NCI-H146 (cell line): Measurements from ENCODE around the gene SEMA6C.
"Not testable (repeated sequence)": the region's sequence is repeated elsewhere in the genome, so short reads cannot be mapped to it uniquely, and the experiment has no call there.

Source experiments
- DNase-seq: peaks from one replicate; lab custom pipeline; 2025; lab: John Stamatoyannopoulos, UW

Gene SEMA6C, protein sequence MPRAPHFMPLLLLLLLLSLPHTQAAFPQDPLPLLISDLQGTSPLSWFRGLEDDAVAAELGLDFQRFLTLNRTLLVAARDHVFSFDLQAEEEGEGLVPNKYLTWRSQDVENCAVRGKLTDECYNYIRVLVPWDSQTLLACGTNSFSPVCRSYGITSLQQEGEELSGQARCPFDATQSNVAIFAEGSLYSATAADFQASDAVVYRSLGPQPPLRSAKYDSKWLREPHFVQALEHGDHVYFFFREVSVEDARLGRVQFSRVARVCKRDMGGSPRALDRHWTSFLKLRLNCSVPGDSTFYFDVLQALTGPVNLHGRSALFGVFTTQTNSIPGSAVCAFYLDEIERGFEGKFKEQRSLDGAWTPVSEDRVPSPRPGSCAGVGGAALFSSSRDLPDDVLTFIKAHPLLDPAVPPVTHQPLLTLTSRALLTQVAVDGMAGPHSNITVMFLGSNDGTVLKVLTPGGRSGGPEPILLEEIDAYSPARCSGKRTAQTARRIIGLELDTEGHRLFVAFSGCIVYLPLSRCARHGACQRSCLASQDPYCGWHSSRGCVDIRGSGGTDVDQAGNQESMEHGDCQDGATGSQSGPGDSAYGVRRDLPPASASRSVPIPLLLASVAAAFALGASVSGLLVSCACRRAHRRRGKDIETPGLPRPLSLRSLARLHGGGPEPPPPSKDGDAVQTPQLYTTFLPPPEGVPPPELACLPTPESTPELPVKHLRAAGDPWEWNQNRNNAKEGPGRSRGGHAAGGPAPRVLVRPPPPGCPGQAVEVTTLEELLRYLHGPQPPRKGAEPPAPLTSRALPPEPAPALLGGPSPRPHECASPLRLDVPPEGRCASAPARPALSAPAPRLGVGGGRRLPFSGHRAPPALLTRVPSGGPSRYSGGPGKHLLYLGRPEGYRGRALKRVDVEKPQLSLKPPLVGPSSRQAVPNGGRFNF

DNA sequence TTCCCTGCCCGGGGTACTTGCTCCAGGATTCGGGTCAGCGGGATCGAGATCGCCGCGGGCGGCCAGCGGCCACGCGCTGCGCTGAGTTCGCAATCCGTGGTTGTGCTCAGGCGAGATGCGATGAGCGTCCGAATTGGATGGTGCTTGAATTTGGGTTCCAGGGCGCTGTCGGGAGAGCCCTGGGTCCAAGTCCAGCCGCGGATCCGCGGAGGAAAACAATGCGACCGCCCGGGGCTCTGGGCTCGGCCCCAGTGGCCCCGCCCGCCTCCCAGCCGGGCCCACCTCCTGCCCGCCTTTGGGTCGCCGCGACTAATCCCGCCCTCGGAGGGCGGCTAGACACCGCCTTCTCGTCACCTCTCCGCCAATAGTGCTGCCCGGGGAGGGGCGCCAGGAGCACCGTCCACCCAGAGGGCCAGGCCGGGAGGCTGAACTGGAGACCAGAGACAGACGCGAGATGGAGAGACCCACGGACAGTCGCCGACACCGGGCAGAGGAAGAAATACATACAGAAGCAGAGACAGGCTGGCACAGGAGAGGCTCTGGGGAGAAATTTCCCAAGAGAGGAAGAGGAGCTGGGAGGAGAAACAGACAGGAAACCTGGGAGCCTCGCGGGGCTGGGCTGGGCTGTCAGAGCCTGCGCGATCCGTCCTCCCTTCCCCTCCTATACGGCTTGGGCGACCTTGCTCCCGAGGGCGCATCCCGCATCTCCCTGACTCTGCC is at the start of gene SEMA6C:
Gene SEMA6C, minus strand, starts transcription at position 220 of the 720 bp plus-strand sequence. CDS start 4,010 bp downstream, outside the sequence.
- DNase-seq = peak; percentile 92

DNA sequence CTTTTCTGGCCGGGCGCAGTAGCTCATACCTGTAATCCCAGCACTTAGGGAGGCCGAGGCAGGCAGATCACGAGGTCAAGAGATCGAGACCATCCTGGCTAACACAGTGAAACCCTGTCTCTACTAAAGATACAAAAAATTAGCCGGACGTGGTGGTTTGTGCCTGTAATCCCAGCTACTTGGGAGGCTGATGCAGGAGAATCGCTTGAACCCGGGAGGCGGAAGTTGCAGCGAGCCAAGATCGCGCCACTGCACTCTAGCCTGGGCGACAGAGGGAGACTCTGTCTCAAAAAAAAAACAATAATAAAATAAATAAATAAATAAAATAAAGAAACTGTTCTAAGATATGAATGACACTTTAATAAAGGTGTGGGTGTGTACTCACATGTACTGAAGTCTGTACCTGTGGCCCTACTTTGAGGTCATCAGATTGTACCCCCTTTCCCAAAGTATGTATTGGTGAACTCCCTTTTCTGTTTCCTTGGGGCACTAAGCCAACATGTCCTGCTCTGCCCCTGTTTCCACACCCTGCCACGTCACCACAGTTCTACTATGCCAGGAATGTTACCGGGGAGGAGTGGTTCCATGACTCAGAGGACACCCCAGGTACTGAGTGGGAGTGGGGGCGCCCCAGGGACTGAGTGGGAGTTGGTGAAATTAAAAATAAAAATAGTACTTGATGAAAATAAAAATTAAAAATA is 48.6 kb upstream of the SEMA6C start:
- DNase-seq = not testable (repeated sequence)

DNA sequence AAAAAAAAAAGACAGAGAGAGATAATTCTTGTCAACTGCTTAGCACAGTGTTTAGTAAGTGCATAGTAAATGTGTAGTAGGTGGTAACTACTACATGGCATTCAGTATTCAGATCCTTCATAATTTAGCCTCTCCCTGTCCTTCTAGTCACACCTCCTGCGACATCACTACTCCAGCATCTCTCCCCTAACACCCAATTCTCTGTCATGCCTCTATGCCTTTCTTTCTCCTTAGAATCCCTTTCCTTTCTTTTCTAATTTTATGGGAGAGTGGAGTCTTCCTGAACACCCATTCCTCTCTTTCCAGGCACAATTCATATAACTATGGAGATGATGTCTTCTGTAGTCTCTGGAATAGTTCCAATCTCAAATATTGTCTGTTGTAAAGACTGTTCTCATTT is 47.4 kb upstream of the SEMA6C start:
- DNase-seq = no peak

DNA sequence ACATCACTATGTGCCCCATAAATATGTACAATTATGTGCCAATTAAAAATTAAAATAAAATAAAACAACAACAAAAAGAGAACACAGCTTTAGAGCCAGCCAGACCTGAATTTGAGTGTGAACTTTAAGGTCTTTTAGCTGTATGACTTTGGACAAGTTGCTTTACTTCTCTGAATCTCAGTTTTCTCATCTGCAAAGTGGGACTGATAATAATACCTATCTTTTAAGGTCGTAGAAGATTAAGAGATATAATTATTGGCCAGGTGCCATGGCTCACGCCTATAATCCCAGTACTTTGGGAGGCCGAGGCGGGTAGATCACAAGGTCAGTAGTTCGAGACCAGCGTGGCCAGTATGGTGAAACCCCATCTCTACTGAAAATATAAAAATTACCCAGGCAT is 46.9 kb upstream of the SEMA6C start:
- DNase-seq = no peak

DNA sequence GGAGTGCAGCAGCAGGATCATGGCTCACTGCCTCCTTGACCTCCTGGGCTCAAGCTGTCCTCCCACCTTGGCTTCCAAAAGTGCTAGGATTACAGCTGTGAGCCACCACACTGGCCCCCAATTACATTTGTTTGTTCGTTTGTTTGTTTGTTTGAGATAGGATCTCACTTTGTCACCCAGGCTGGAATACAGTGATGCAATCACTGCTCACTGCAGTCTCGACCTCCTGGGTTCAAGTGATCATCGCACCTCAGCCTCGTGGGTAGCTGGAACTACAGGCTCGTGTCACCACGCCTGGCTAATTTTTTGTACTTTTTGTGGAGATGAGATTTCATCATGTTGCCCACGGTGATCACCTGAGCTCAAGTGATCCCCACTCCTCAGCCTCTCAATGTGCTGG is 45.6 kb upstream of the SEMA6C start:
- no peak for DNase-seq

DNA sequence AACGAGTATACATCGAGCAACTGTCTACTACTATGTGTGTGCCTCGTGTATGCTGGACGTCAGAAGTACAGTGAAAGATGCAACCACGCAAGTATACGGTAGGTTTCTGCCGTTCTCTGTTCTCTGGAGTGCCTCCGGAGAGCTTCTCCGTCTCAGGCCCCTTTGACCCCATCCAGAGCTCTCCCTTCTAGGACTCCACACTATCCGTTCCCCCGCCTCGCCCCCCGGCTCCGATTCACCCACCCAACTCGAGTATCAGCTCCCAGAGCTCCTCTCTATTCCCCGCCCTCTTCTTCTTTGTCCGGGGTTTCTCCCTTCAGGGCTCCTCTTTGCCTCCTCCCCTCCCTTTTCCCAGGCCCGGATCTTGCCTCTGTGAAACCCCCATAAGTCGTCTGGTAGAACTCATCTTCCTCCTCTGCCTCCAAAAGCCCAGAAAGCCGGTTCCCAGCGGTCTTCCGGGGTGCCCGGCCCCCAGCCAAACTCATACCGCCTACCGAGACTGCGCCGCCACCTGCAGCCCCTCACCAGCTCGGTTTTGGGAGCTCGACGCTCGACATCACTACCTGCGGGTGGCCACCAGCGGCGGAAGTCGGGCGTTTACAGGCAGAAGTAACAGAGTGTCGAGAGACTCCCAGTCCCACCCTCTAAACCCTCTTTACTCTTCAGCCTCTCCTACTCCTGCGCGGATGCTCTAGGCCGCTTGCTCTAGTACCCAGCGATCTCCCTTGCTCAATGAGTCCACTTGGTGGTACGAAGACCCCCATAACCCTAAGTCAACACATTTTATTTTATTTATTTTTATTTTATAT is 43.4 kb upstream of the SEMA6C start, which contains the start of gene VPS72:
Gene VPS72, minus strand, starts transcription at position 561 of the 809 bp plus-strand sequence. Its CDS starts 76 bp downstream, at position 485.
- peak; percentile 91 for DNase-seq

DNA sequence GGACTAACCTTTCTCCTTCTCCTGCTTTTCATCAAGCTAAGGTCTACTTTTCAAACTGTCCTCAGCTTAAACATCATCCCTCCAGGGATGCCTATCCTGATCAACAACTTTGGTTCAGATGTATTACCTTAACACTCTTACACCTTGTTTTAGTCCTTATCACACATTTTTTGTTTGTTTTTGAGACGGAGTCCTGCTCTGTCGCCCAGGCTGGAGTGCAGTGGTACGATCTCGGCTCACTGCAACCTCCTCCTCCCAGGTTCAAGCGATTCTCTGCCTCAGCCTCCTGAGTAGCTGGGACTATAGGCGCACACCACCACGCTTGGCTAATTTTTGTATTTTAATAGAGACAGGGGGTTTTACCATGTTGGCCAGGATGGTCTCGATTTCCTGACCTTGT is 42.2 kb upstream of the SEMA6C start:
- DNase-seq = not testable (repeated sequence)

DNA sequence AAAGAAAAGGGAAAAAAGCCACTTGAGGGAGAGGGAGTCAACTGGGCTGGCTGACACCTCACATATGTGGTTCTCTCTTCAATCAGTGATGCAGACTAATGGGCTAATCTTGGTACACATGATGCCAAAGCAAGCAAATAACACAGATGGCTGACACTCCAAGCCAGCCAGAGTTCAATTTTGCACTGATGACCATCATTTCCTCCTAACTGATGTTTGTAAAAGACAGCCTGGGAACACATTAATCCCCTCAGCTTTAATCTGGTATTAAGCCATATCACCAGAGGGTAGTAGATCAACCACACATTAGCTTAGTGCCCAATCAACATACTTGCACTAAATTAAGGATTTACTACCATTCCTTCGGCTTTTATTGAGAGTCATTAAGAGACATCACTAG is 40.8 kb upstream of the SEMA6C start:
- DNase-seq = no peak

DNA sequence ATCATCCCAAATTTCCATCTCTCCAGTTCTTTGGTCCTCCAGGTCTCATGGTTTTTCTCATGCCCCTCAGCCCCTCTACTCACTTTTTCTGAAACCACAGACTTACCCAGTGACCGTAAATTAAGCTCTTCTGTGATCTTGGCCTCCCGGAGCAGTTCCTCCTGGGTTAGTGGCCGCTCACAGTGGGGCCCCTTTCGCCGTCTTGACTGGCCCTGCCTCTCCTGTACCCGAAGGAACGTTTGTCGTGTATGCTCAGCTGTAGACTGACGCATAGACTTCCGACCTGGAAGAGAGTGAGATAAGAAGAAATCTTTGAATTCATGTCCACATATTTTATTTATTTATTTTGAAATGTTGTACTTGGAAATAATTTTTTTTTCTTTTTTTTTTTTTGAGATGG is 37.8 kb upstream of the SEMA6C start:
- no peak for DNase-seq

DNA sequence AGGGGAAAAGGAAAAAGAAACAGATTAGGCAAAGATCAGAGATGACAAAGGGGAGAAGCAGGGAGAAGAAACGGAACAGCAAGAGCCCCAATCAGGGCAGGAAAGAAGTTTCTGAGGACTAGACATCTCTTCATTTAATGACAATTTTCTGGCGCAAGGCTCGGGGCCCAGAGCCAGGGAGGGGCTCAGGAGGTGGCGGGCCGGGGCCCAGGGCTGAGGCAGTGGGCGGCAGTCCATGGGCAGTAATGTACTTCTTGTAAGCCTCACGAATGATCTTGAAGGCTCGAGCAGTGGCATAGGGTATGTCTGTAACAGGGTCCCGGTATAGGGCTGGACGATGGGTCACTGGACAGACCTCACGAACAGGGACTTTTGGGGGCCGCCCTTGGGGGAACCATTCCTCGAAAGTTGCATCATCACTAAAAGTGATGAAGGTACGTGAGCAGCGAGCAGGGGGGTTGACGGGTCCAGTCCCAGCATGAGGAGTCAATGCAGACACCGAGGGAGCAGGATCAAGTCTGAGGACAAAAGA is 30.1 kb upstream of the SEMA6C start:
- DNase-seq = no peak

DNA sequence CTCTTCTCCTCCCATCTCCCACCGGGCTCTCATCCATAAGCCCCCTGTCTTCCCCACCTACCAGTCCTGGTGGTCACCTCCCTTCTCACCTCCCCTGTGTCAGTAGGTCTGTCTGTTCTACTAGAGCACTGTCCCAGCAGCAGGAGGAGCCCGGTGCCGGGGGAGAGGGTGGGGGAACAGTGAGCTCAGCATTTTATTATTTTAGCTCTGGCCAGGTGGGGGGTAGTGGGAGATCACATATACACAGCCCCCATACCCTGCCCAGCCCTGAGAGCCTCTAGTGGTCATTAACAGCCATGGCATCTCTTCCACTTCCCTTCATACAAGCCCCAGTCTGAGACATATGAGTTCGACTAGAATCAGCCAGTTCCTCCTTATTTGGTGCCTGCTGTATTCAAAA is 29.4 kb upstream of the SEMA6C start, which contains the start of gene TMOD4:
Gene TMOD4, minus strand, starts transcription at position 119 of the 400 bp plus-strand sequence. CDS start 1,106 bp downstream, outside the sequence.
- DNase-seq = no peak

DNA sequence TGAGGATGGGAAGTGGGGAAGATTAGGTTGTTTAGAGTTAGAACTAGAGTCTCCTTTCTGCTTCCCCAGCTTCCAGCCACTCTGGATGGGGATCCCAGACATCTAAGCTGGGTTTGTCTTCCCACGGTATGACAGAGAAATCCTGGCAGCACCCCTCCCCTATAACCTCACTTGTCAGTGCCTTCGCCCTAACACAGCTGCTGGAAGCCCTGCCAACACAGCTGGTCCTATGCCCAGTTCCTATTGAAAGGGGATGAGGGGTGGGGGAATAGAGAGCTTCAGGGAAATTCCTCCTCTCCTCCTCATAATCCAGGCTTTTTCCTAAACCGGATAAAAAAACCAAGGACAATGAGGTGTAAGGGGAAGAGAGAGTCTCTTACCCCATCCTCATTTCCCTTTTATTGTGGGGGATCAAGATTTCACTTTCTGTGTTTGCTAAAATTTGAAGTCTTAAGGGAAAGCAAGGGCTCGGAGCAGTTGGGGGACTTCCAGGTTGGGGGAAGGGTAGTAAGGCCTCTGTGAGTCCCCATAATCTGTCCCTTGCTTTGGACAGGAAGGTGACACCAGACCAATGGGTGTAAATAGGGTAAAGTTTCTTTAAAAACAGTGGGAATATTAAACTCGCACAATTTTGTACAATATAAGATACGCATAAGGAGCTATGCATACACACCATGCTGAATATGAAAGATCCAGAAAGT is 28.8 kb upstream of the SEMA6C start:
- DNase-seq = no peak

DNA sequence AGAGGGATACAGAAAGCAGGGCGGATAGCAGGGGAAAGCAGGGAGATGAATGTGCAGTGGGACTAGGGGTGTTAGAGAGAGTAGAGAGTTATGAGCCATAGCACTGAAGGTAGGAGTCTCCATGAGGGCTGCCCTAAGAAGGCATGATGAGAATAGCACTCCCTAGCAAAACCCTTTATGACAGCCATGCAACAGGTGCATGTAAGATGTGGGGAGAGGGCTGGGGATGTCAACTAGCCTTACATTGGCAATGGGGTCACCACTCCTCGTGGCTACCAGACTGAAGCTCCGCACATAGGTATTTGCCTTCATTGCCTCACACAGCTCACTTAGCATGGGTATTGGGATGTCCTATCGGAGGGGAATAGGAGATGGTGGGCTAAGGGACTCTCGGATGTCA is 24.8 kb upstream of the SEMA6C start:
- no peak for DNase-seq

DNA sequence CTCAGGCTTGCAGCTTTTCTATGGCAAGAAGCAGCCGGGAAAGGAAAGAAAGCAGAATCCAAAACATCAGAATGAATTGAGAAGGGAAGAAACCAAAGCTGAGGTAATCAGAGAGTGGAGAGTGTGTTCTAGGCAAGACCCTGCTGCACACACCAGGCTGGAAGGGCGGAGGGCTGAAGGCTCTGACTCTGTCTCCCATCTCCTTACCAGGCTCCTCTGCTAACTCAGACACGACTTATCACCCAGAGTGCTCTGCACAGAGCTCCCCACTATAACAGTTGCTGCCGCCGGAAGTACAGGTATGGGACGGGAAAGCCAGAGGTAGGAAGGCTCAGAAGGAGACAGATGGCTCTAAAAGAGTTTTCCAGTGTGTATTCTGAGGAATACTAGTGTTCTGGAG is 20.7 kb upstream of the SEMA6C start:
- no peak for DNase-seq

DNA sequence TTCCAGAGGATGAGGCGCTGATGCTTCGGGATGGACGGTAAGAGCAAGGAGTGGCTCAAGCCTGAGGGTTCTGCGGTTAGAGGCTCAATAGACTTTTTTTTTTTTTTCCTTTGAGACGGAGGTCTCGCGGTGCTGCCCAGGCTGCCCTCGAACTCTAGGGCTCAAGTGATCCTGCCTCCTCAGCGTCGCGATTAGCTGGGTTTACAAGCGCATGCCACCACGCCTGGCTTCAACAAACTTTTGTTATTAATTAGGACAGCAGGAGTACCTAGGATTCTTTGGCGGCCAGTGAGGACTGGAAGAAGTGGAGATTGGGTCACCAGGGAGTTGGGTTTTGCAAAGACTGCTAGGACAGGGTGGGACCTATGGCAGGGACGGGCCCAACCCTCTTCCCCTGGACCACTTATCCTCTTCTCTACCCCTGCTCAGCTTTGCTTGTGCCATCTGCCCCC is 20.1 kb upstream of the SEMA6C start:
- peak; percentile 42 for DNase-seq

DNA sequence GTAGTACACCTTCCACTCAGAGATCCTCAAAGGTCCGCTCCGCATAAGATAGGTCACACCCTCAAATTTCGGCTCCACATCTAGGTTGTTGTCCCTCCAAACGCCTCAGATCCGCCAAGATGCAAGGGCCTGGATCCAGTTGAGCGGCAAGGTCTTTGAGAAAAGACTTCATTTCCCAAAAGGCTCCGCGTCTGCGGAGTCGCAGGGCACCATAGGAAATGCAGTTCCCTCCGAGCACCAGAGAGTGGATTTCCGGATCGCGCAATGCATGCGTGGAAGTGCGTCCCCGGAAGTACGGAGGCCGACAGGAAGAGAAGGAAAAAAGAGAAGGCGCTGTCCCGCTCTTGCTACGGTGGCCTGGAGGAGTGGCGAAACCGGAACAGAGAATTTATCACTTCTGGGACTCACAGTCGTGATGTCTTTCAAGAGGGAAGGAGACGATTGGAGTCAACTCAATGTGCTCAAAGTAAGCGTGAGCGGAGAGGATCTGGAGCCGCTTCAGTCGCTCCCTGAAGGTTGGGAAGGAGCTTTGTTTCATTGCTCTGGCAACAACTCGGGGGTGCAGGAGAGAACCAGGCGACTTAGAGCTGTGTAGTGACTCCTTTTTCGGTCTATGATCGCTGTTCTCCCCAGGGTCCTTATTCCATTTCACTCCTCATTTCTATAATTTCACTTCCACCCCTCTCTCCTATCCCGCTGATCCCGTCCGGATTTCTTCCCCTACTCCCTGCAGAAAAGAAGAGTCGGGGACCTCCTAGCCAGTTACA is 19.5 kb upstream of the SEMA6C start, which contains the start of the genes LYSMD1 and SCNM1:
Gene LYSMD1, minus strand, starts transcription at position 165 of the 767 bp plus-strand sequence. CDS start 644 bp downstream, outside the sequence.
Gene SCNM1, plus strand, starts transcription at position 407 of the 767 bp plus-strand sequence. Its CDS starts 9 bp downstream, at position 416.
- DNase-seq = peak; percentile 98

DNA sequence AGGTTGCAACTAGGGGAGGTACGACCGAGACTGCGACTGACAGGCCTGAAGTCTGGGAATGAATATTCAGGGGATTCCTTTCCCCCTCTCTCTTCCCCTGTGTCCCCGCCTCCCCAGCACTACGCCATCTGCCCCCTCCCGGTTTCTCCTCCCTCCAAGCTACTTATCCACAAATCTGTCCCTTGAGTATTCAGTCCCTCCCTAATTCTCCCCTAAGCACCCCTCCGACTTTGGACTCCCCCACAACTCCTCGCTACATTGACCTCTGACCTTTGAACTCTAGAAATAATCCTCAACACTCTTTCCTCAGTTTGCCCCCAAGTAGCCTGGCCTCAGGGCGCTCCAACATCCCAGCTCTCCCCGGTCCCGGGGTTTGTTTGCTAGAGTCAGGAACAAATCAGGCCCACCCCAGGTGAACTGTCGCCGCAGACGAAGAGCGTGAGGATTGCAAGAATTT is 18.9 kb upstream of the SEMA6C start:
- DNase-seq = peak; percentile 68

DNA sequence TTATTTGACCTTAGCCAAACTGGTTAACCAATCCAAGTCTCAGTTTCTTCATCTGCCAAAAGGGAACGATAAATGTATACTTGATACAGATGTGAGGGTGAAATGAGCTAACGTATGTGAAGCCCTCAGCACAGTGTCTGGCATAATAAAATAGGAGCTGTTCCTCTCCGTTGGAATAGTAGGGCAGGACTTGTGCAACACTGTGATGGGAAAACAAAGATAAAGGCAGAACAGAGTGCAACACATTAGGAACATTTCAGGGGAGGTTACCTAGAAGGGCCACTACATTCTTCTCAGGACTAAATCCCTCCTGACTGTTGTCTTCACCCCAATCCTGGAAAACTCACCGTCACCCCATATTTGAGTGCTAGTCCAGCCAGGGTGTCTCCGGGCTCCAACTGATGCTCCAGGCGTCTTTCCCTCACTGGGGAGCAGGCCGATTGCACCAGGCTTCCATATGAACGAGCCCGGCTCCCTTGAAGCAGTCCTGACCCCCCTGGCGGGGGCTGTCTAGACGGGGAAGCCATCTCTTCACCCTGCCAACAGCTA is 18.4 kb upstream of the SEMA6C start:
- no peak for DNase-seq
